GM12873 (cell line): ENCODE results near the gene RDH16.
A peak's percentile ranks its signal among the peaks of the same experiment; 100 is the strongest.

Source experiments
- CTCF ChIP-seq: IDR thresholded peaks from 2 replicates; pipeline ENCODE4 v1.5.1; 2012; ENCODE audit warnings: low read depth, mild to moderate bottlenecking, moderate library complexity, low read length, control low read depth; ENCODE audit not compliant: insufficient read depth; ENCODE audit errors: missing control alignments

RDH16 gene

GRCh38 chr12:56948457-56948777 lies 9.0 kb downstream of the RDH16 start:
- TF ChIP-seq CTCF = no peak

- peak; percentile 8 for TF ChIP-seq CTCF
Measured at GRCh38 chr12:56947633-56948456, 9.6 kb downstream of the RDH16 start.

GRCh38 chr12:56943878-56944277 lies 13.5 kb downstream of the RDH16 start:
- no peak for TF ChIP-seq CTCF

- no peak for TF ChIP-seq CTCF
Measured at GRCh38 chr12:56941299-56942017, 15.9 kb downstream of the RDH16 start.

GRCh38 chr12:56935752-56936151 lies 21.7 kb downstream of the RDH16 start:
- TF ChIP-seq CTCF = no peak

GRCh38 chr12:56935157-56935556 lies 22.3 kb downstream of the RDH16 start:
- TF ChIP-seq CTCF = no peak

GRCh38 chr12:56933826-56934625 lies 23.4 kb downstream of the RDH16 start, which contains the start of gene SDR9C7:
SDR9C7 (minus strand) TSS chr12:56934408; CDS start chr12:56934261, 147 bp downstream.
- no peak for TF ChIP-seq CTCF
